Muscle of leg (tissue), 11 donors: ENCODE measurements around the gene KIF16B. TPM values are rescaled to one million over a fixed set of nuclear protein-coding genes. Genes with fewer than 3 reads are reported as not detected.
A peak's percentile ranks its signal among the peaks of the same experiment; 100 is the strongest.

Experiments
- DNase-seq: peaks from one replicate; pipeline ENCODE4 v3.0.0; 2013
- H3K27ac ChIP-seq: one replicate; pipeline ENCODE4 v1.5.1; 2013; ENCODE audit warnings: mild to moderate bottlenecking, low read length, control low read depth
- H3K27me3 ChIP-seq: one replicate; pipeline ENCODE4 v1.6.1; 2013; ENCODE audit warnings: low read length; ENCODE audit not compliant: control insufficient read depth, insufficient read depth
- H3K36me3 ChIP-seq: one replicate; pipeline ENCODE4 v1.6.1; 2013; ENCODE audit warnings: low read length; ENCODE audit not compliant: control insufficient read depth, insufficient read depth
- H3K4me1 ChIP-seq: one replicate; pipeline ENCODE4 v1.6.1; 2013; ENCODE audit warnings: low read length; ENCODE audit not compliant: control insufficient read depth, insufficient read depth
- H3K4me3 ChIP-seq: one replicate; pipeline ENCODE4 v1.5.1; 2013; ENCODE audit warnings: low read length, control low read depth
- H3K9me3 ChIP-seq: replicated peaks from 2 replicates; pipeline ENCODE4 v1.6.1; 2013; ENCODE audit warnings: low read depth, low read length; ENCODE audit not compliant: control insufficient read depth
- WGBS: methylation state at CpG from one replicate; pipeline ENCODE4 v1.1.5; 2013; ENCODE audit warnings: missing lambda C conversion rate; ENCODE audit not compliant: insufficient coverage; 5-methylcytosine and 5-hydroxymethylcytosine counted together
- polyA plus RNA-seq, 8 donors: library from polyadenylated mRNA; unstranded; fragments of 120-200 nt; gene quantifications; one replicate each; pipeline versions ENCODE4 v1.2.1 to v1.2.3, GENCODE V29; 2013; ENCODE audit warnings: inconsistent platforms in 1 of 8, low replicate concordance in 1 of 8; ENCODE audit not compliant: insufficient read length in 8 of 8, insufficient read depth in 1 of 8
- total RNA-seq: library from RNA; stranded (reverse); fragments of 120-200 nt; gene quantifications from one replicate; pipeline ENCODE4 v1.2.4, GENCODE V29; 2013

The KIF16B gene
- total and polyA plus RNA-seq, 9 donors, result 17.2 to 30.3 (median 24.7) TPM

GRCh38 chr20:16488616-16489015 is 84.6 kb downstream of the KIF16B start:
- Histone ChIP-seq H3K27ac (peak overlapping the region; percentile 31), H3K36me3 (no peaks in the 10 kb centered on the region), H3K4me3 (no peak overlapping the region), H3K4me1 (peaks cover 19% of the 10 kb centered on the region), H3K27me3 (peaks cover 2% of the 10 kb centered on the region), H3K9me3 (no peaks in the 10 kb centered on the region)
- DNase-seq, result peak; percentile 22
- 100% methylated on average over 1 of the region's 3 CpGs for whole genome bisulfite sequencing

GRCh38 chr20:16488086-16488485 is 85.2 kb downstream of the KIF16B start:
- Histone ChIP-seq H3K4me1 (peaks cover 21% of the 10 kb centered on the region), H3K27me3 (peaks cover 2% of the 10 kb centered on the region), H3K27ac (no peak overlapping the region), H3K4me3 (no peak overlapping the region), H3K9me3 (no peaks in the 10 kb centered on the region), H3K36me3 (no peaks in the 10 kb centered on the region)
- peak; percentile 34 for DNase-seq
- 70% methylated on average over 4 of the region's 8 CpGs for WGBS

DNA sequence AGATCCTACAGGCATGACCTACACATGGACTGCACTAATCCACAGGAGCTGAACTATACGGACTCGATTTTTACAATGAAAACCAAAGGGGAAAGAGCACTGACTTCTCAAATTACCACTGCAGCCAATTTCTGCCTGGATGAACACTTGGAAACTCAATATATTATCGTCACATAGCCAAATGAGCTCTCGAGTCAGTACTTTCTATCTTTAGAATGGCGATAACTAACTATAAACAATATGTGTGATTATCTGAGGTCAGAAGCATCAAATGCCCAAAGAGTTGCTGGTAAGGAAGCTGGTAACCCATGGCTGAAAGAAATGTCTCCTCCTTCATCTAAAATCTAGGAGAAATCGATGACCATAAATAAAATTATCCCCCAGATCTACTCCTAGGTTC is 86.7 kb downstream of the KIF16B start:
- Histone ChIP-seq H3K4me1 (peaks cover 21% of the 10 kb centered on the region), H3K9me3 (no peaks in the 10 kb centered on the region), H3K36me3 (no peaks in the 10 kb centered on the region), H3K27me3 (peaks cover 2% of the 10 kb centered on the region), H3K4me3 (no peak overlapping the region), H3K27ac (peak overlapping the region; percentile 36)
- peak; percentile 44 for DNase-seq
- 69% methylated on average over 2 of the region's 6 CpGs for WGBS

DNA sequence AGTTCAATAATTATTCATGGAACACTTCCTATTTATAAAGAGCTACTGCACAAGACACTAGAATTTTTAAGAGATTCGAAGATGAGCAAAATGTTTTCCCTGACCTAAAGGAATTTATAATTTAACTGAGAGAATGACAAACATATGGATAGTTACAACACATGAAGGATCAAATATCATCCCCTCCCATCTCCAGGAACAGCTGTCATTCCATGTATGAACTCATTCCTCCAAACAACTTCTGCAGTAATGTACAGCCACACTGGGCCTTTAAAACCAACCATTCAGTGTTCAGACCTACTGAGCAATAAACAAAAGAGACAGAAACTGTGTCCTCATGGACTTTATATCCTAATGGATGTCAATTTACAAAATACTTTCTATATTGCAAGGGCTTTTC is 87.8 kb downstream of the KIF16B start:
- Histone ChIP-seq H3K27ac (peak overlapping the region; percentile 59), H3K27me3 (peaks cover 2% of the 10 kb centered on the region), H3K4me1 (peaks cover 19% of the 10 kb centered on the region), H3K9me3 (no peaks in the 10 kb centered on the region), H3K36me3 (no peaks in the 10 kb centered on the region), H3K4me3 (no peak overlapping the region)
- peak; percentile 92 for DNase-seq
- no CpG with 5 or more reads among the region's 1 CpG for WGBS

DNA sequence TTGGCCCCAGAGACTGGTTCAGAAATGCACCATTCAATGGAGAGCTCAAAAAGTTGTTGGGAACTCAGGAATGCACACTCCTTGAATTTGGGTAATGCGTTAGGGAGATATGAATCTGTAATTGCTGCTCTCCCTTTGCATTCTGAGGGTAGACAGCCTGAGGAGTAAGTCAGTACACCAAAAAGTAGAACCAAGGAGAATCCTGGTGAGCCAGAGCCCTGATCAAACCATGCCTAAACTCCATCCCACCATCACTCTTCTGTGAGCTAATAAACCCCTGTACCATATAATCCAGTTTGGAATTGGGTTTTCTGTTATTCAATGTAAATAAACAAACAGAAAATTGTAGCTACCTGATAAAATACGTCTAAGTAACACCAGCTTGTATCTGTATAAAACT is 90.2 kb downstream of the KIF16B start:
- H3K36me3 ChIP-seq, result no peaks in the 10 kb centered on the region
- no peak overlapping the region for H3K4me3 ChIP-seq
- H3K27ac ChIP-seq, result no peak overlapping the region
- no peak for DNase-seq
- WGBS, result no CpG with 5 or more reads among the region's 2 CpGs
- H3K9me3 ChIP-seq, result no peaks in the 10 kb centered on the region
- H3K27me3 ChIP-seq, result no peaks in the 10 kb centered on the region
- peaks cover 9% of the 10 kb centered on the region for H3K4me1 ChIP-seq

DNA sequence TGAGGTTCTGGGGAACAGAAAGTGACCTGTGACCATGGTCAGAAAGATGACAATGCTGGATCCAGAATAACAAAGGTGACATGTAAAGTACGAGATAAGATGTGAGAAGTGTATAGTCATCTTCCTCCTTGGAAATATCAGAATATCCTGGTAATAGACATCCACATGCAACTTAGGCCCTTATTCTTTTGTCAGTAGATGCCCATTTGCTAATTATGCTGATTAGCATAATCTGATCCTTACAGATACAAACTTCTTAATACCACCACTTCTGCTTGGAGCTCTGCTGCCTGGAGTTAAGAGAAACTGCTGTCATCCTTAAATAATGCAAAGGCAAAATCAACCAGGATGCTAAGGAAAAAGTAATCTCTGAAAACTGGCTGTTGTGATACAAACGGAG is 91.3 kb downstream of the KIF16B start:
- WGBS, result no CpG with 5 or more reads among the region's 2 CpGs
- Histone ChIP-seq H3K36me3 (no peaks in the 10 kb centered on the region), H3K4me1 (peaks cover 9% of the 10 kb centered on the region), H3K9me3 (no peaks in the 10 kb centered on the region), H3K27ac (no peak overlapping the region), H3K4me3 (no peak overlapping the region), H3K27me3 (no peaks in the 10 kb centered on the region)
- no peak for DNase-seq

- Histone ChIP-seq H3K4me1 (peaks cover 9% of the 10 kb centered on the region), H3K9me3 (no peaks in the 10 kb centered on the region), H3K27ac (no peak overlapping the region), H3K36me3 (no peaks in the 10 kb centered on the region), H3K4me3 (no peak overlapping the region), H3K27me3 (no peaks in the 10 kb centered on the region)
- no peak for DNase-seq
- 83% methylated on average over 1 of the region's 3 CpGs for WGBS
Measured at GRCh38 chr20:16479666-16480065, 93.6 kb downstream of the KIF16B start.

GRCh38 chr20:16477632-16478031 is 95.6 kb downstream of the KIF16B start:
- Histone ChIP-seq H3K27me3 (no peaks in the 10 kb centered on the region), H3K4me1 (peaks cover 14% of the 10 kb centered on the region), H3K9me3 (no peaks in the 10 kb centered on the region), H3K36me3 (no peaks in the 10 kb centered on the region), H3K27ac (no peak overlapping the region), H3K4me3 (no peak overlapping the region)
- no peak for DNase-seq
- 70% methylated on average over 4 of the region's 5 CpGs for WGBS

DNA sequence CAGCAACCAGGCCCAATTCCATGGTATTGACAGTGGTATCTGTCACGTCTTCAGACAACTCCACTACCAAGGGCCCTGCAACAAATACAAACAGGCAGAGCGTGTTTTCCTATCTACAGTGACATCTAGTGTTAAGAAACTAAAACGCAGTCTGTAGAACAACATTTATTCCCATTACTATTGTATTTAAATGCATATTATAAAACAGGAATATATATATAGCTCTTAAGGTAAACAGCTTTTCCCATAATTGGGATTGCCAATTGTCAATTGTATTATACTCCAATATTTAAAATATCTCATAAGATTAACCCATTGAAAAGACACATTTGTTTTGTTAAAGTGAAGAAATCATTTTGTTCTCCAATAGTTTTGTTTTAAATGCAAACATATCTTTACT is 97.2 kb downstream of the KIF16B start:
- peak; percentile 72 for DNase-seq

GRCh38 chr20:16475225-16475624 is 98.0 kb downstream of the KIF16B start:
- Histone ChIP-seq H3K27ac (no peak overlapping the region), H3K4me1 (peaks cover 14% of the 10 kb centered on the region), H3K27me3 (no peaks in the 10 kb centered on the region), H3K4me3 (no peak overlapping the region), H3K36me3 (no peaks in the 10 kb centered on the region), H3K9me3 (no peaks in the 10 kb centered on the region)
- WGBS, result no CpG with 5 or more reads among the region's 6 CpGs
- peak; percentile 64 for DNase-seq

More for the DNA sequence above, 97.2 kb downstream of the KIF16B start:
- Histone ChIP-seq H3K4me3 (no peak overlapping the region), H3K9me3 (no peaks in the 10 kb centered on the region), H3K4me1 (peaks cover 14% of the 10 kb centered on the region), H3K27me3 (no peaks in the 10 kb centered on the region), H3K27ac (no peak overlapping the region), H3K36me3 (no peaks in the 10 kb centered on the region)
- no CpG with 5 or more reads among the region's 3 CpGs for whole genome bisulfite sequencing

GRCh38 chr20:16474363-16474762 is 98.9 kb downstream of the KIF16B start:
- WGBS, result no CpG with 5 or more reads among the region's 2 CpGs
- no peaks in the 10 kb centered on the region for H3K36me3 ChIP-seq
- H3K4me3 ChIP-seq, result no peak overlapping the region
- peaks cover 14% of the 10 kb centered on the region for H3K4me1 ChIP-seq
- no peaks in the 10 kb centered on the region for H3K27me3 ChIP-seq
- DNase-seq, result peak; percentile 45
- no peaks in the 10 kb centered on the region for H3K9me3 ChIP-seq
- H3K27ac ChIP-seq, result peak overlapping the region; percentile 42
